HEK293T (cell line): Measurements from ENCODE around the gene IRF7.

Experiments
- BHLHE40 ChIP-seq: fragments of 450-650 bp; IDR thresholded peaks from 2 replicates; pipeline ENCODE4 v1.6.1; 2016; ENCODE audit warnings: mild to moderate bottlenecking, moderate library complexity, borderline replicate concordance
- HDGF ChIP-seq: fragments of 450-650 bp; IDR thresholded peaks from 2 replicates; pipeline ENCODE4 v1.6.1; 2017; ENCODE audit warnings: antibody characterized with exemption, borderline replicate concordance
- LEF1 ChIP-seq: fragments of 450-650 bp; IDR thresholded peaks from 2 replicates; pipeline ENCODE4 v1.6.1; 2017; ENCODE audit warnings: mild to moderate bottlenecking, borderline replicate concordance
- ZNF384 ChIP-seq: fragments of 450-650 bp; IDR thresholded peaks from 2 replicates; pipeline ENCODE4 v1.6.1; 2016

GRCh38 chr11:611001-611996, 4.5 kb downstream of the IRF7 start:
- TF ChIP-seq ZNF384 = no peak
- no peak for TF ChIP-seq LEF1
- TF ChIP-seq BHLHE40 = no peak
- no peak for TF ChIP-seq HDGF
